ENCODE measurements around the gene BIN1.

The BIN1 gene

GRCh38 chr2:127069003-127069402 is 38.0 kb downstream of the BIN1 start:
- no peak overlapping the region for H3K27ac ChIP-seq (ENCODE audit: low read depth, low read length)
- no peaks in the 10 kb centered on the region for H3K27me3 ChIP-seq (ENCODE audit: control insufficient read depth in 1 of 2, insufficient read depth in 2 of 2, low read length in 2 of 2)
- H3K4me3 ChIP-seq (ENCODE audit: low read depth in 1 of 2, low read length in 2 of 2), result no peak overlapping the region
- H3K9me3 ChIP-seq (ENCODE audit: low read length), result no peaks in the 10 kb centered on the region
- peaks cover 8% of the 10 kb centered on the region for H3K36me3 ChIP-seq (ENCODE audit: insufficient read depth, low read length)
- H3K9ac ChIP-seq (ENCODE audit: low read length), result no peak overlapping the region
- peaks cover 12% of the 10 kb centered on the region for H3K4me1 ChIP-seq (ENCODE audit: insufficient read depth, low read length)

- Histone ChIP-seq H3K4me1 (ENCODE audit: insufficient read depth, low read length) (peaks cover 12% of the 10 kb centered on the region), H3K9me3 (ENCODE audit: low read length) (no peaks in the 10 kb centered on the region), H3K4me3 (ENCODE audit: low read depth in 1 of 2, low read length in 2 of 2) (no peak overlapping the region), H3K27ac (ENCODE audit: low read depth, low read length) (no peak overlapping the region), H3K36me3 (ENCODE audit: insufficient read depth, low read length) (peaks cover 13% of the 10 kb centered on the region), H3K27me3 (ENCODE audit: control insufficient read depth in 1 of 2, insufficient read depth in 2 of 2, low read length in 2 of 2) (no peaks in the 10 kb centered on the region), H3K9ac (ENCODE audit: low read length) (no peak overlapping the region)
Measured at GRCh38 chr2:127068351-127068741, 38.6 kb downstream of the BIN1 start.

- Histone ChIP-seq H3K9me3 (ENCODE audit: low read length) (no peaks in the 10 kb centered on the region), H3K4me1 (ENCODE audit: insufficient read depth, low read length) (peaks cover 12% of the 10 kb centered on the region), H3K4me3 (ENCODE audit: low read depth in 1 of 2, low read length in 2 of 2) (no peak overlapping the region), H3K27ac (ENCODE audit: low read depth, low read length) (no peak overlapping the region), H3K9ac (ENCODE audit: low read length) (no peak overlapping the region), H3K36me3 (ENCODE audit: insufficient read depth, low read length) (peaks cover 18% of the 10 kb centered on the region), H3K27me3 (ENCODE audit: control insufficient read depth in 1 of 2, insufficient read depth in 2 of 2, low read length in 2 of 2) (no peaks in the 10 kb centered on the region)
Measured at GRCh38 chr2:127067620-127068350, 39.2 kb downstream of the BIN1 start.

- no peak overlapping the region for H3K4me3 ChIP-seq (ENCODE audit: low read depth in 1 of 2, low read length in 2 of 2)
- no peaks in the 10 kb centered on the region for H3K9me3 ChIP-seq (ENCODE audit: low read length)
- peaks cover 18% of the 10 kb centered on the region for H3K36me3 ChIP-seq (ENCODE audit: insufficient read depth, low read length)
- no peaks in the 10 kb centered on the region for H3K27me3 ChIP-seq (ENCODE audit: control insufficient read depth in 1 of 2, insufficient read depth in 2 of 2, low read length in 2 of 2)
- no peak overlapping the region for H3K9ac ChIP-seq (ENCODE audit: low read length)
- peaks cover 12% of the 10 kb centered on the region for H3K4me1 ChIP-seq (ENCODE audit: insufficient read depth, low read length)
- H3K27ac ChIP-seq (ENCODE audit: low read depth, low read length), result no peak overlapping the region
Measured at GRCh38 chr2:127066942-127067341, 40.0 kb downstream of the BIN1 start.

- H3K27ac ChIP-seq (ENCODE audit: low read depth, low read length), result no peak overlapping the region
Measured at GRCh38 chr2:127065940-127066318, 41.0 kb downstream of the BIN1 start.

GRCh38 chr2:127065299-127065939 is 41.5 kb downstream of the BIN1 start:
- H3K4me1 ChIP-seq (ENCODE audit: insufficient read depth, low read length), result peaks cover 12% of the 10 kb centered on the region
- no peak overlapping the region for H3K9ac ChIP-seq (ENCODE audit: low read length)
- no peaks in the 10 kb centered on the region for H3K27me3 ChIP-seq (ENCODE audit: control insufficient read depth in 1 of 2, insufficient read depth in 2 of 2, low read length in 2 of 2)
- H3K36me3 ChIP-seq (ENCODE audit: insufficient read depth, low read length), result peaks cover 18% of the 10 kb centered on the region
- no peak overlapping the region for H3K4me3 ChIP-seq (ENCODE audit: low read depth in 1 of 2, low read length in 2 of 2)
- H3K27ac ChIP-seq (ENCODE audit: low read depth, low read length), result no peak overlapping the region
- no peaks in the 10 kb centered on the region for H3K9me3 ChIP-seq (ENCODE audit: low read length)

More at GRCh38 chr2:127065940-127066318, 41.0 kb downstream of the BIN1 start:
- no peaks in the 10 kb centered on the region for H3K27me3 ChIP-seq (ENCODE audit: control insufficient read depth in 1 of 2, insufficient read depth in 2 of 2, low read length in 2 of 2)
- H3K4me3 ChIP-seq (ENCODE audit: low read depth in 1 of 2, low read length in 2 of 2), result no peak overlapping the region
- no peaks in the 10 kb centered on the region for H3K9me3 ChIP-seq (ENCODE audit: low read length)
- peaks cover 12% of the 10 kb centered on the region for H3K4me1 ChIP-seq (ENCODE audit: insufficient read depth, low read length)
- H3K9ac ChIP-seq (ENCODE audit: low read length), result no peak overlapping the region
- H3K36me3 ChIP-seq (ENCODE audit: insufficient read depth, low read length), result peaks cover 18% of the 10 kb centered on the region

GRCh38 chr2:127064642-127065250 is 42.2 kb downstream of the BIN1 start:
- H3K4me3 ChIP-seq (ENCODE audit: low read depth in 1 of 2, low read length in 2 of 2), result no peak overlapping the region
- H3K36me3 ChIP-seq (ENCODE audit: insufficient read depth, low read length), result peaks cover 15% of the 10 kb centered on the region
- no peaks in the 10 kb centered on the region for H3K9me3 ChIP-seq (ENCODE audit: low read length)
- H3K9ac ChIP-seq (ENCODE audit: low read length), result no peak overlapping the region
- no peaks in the 10 kb centered on the region for H3K27me3 ChIP-seq (ENCODE audit: control insufficient read depth in 1 of 2, insufficient read depth in 2 of 2, low read length in 2 of 2)
- peaks cover 12% of the 10 kb centered on the region for H3K4me1 ChIP-seq (ENCODE audit: insufficient read depth, low read length)
- peak overlapping the region; percentile 62 for H3K27ac ChIP-seq (ENCODE audit: low read depth, low read length)

- Histone ChIP-seq H3K9me3 (ENCODE audit: low read length) (no peaks in the 10 kb centered on the region), H3K9ac (ENCODE audit: low read length) (no peak overlapping the region), H3K27me3 (ENCODE audit: control insufficient read depth in 1 of 2, insufficient read depth in 2 of 2, low read length in 2 of 2) (no peaks in the 10 kb centered on the region), H3K4me3 (ENCODE audit: low read depth in 1 of 2, low read length in 2 of 2) (no peak overlapping the region), H3K4me1 (ENCODE audit: insufficient read depth, low read length) (peaks cover 12% of the 10 kb centered on the region), H3K36me3 (ENCODE audit: insufficient read depth, low read length) (peaks cover 17% of the 10 kb centered on the region), H3K27ac (ENCODE audit: low read depth, low read length) (peak overlapping the region; percentile 62)
Measured at GRCh38 chr2:127063701-127064590, 43.0 kb downstream of the BIN1 start.

- Histone ChIP-seq H3K4me3 (ENCODE audit: low read depth in 1 of 2, low read length in 2 of 2) (no peak overlapping the region), H3K9ac (ENCODE audit: low read length) (no peak overlapping the region), H3K36me3 (ENCODE audit: insufficient read depth, low read length) (peaks cover 17% of the 10 kb centered on the region), H3K27ac (ENCODE audit: low read depth, low read length) (no peak overlapping the region), H3K9me3 (ENCODE audit: low read length) (no peaks in the 10 kb centered on the region), H3K27me3 (ENCODE audit: control insufficient read depth in 1 of 2, insufficient read depth in 2 of 2, low read length in 2 of 2) (no peaks in the 10 kb centered on the region), H3K4me1 (ENCODE audit: insufficient read depth, low read length) (peaks cover 12% of the 10 kb centered on the region)
Measured at GRCh38 chr2:127061375-127062273, 45.3 kb downstream of the BIN1 start.

GRCh38 chr2:127060264-127060945 is 46.5 kb downstream of the BIN1 start:
- Histone ChIP-seq H3K9me3 (ENCODE audit: low read length) (no peaks in the 10 kb centered on the region), H3K27ac (ENCODE audit: low read depth, low read length) (no peak overlapping the region), H3K4me3 (ENCODE audit: low read depth in 1 of 2, low read length in 2 of 2) (no peak overlapping the region), H3K36me3 (ENCODE audit: insufficient read depth, low read length) (peaks cover 17% of the 10 kb centered on the region), H3K4me1 (ENCODE audit: insufficient read depth, low read length) (peaks cover 9% of the 10 kb centered on the region), H3K27me3 (ENCODE audit: control insufficient read depth in 1 of 2, insufficient read depth in 2 of 2, low read length in 2 of 2) (no peaks in the 10 kb centered on the region), H3K9ac (ENCODE audit: low read length) (no peak overlapping the region)
